ENCODE results near the gene RUNX2.

DNA sequence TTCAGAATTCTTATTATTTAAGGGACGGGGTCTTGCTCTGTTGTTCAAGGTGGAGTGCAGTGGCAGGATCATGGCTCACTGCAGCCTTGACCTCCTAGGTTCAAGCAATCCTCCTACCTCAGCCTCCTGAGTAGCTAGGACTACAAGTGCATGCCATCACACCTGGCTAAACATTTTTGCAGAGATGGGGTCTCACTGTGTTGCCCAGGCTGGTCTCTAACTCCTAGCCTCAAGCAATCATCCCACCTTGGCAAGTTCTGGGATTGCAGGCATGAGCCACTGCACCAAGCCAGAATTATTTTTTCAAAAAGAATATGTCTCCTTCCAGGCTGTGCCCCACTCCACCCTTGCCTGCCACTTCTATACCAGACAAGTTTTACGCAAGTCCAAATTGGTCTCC lies 239.7 kb downstream of the RUNX2 start:
- TF ChIP-seq, protein P1, sequence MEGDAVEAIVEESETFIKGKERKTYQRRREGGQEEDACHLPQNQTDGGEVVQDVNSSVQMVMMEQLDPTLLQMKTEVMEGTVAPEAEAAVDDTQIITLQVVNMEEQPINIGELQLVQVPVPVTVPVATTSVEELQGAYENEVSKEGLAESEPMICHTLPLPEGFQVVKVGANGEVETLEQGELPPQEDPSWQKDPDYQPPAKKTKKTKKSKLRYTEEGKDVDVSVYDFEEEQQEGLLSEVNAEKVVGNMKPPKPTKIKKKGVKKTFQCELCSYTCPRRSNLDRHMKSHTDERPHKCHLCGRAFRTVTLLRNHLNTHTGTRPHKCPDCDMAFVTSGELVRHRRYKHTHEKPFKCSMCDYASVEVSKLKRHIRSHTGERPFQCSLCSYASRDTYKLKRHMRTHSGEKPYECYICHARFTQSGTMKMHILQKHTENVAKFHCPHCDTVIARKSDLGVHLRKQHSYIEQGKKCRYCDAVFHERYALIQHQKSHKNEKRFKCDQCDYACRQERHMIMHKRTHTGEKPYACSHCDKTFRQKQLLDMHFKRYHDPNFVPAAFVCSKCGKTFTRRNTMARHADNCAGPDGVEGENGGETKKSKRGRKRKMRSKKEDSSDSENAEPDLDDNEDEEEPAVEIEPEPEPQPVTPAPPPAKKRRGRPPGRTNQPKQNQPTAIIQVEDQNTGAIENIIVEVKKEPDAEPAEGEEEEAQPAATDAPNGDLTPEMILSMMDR (IDR thresholded peaks at IDR 0.05 in 2 of 3, conservative IDR thresholded peaks at IDR 0.05 in 1 of 3; ENCODE audit: control insufficient read depth in 2 of 3, extremely low read depth in 1 of 3, insufficient read depth in 1 of 3, low read depth in 3 of 3, low read length in 3 of 3) = no peak
- TF ChIP-seq ESRRA (IDR thresholded peaks at IDR 0.05; ENCODE audit: low read length) = no peak
